ENCODE measurements around the gene CD99L2. TPM values are rescaled to one million over a fixed set of nuclear protein-coding genes. Genes with fewer than 3 reads are reported as not detected.

CD99L2 gene
- total RNA-seq, 1 experiment from 2014 or later: 29.5 TPM

DNA sequence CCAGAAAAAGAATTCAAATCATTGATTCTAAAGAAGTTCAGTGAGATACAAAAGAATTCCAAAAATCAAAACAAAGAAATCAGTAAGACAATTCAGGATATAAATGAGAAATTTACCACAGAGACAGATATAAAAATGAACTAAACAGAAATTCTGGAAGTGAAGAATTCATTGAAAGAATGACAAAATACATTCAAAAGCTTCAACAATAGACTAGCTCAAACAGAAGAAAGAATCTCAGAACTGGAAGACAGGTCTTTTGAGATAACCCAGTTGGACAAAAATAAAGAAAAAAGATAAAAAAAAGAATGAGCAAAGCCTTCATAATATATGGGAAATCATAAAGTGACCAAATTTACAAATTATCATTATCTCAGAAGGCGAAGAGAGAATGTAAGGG is 41.7 kb downstream of the CD99L2 start:
- intact Hi-C loops (cut with micrococcal nuclease; ENCODE audit: unreplicated experiment): no loop called here
- ChIA-PET CTCF (no interaction called here), POLR2A (ENCODE audit: low non-redundant PET) (no interaction called here)
- Histone ChIP-seq H3K9me3 (ENCODE audit: low read depth, low read length, poor library complexity, severe bottlenecking) (no peaks in the 10 kb centered on the region), H3K27ac (ENCODE audit: low read depth, low read length, poor library complexity, severe bottlenecking) (no peak overlapping the region), H3K27me3 (replicated peaks; ENCODE audit: insufficient read depth, low read depth, low read length, poor library complexity) (no peaks in the 10 kb centered on the region), H3K4me1 (ENCODE audit: insufficient read depth, low read length, poor library complexity, severe bottlenecking) (no peaks in the 10 kb centered on the region), H3K4me3 (ENCODE audit: low read depth, low read length, poor library complexity, severe bottlenecking) (no peak overlapping the region), H3K36me3 (ENCODE audit: insufficient read depth, low read length, poor library complexity, severe bottlenecking) (no peaks in the 10 kb centered on the region)
- BruUV-seq (replicated peaks): no TSS peak
- no peak for TF ChIP-seq EZH2 (IDR thresholded peaks at IDR 0.05; ENCODE audit: borderline replicate concordance, low read depth, low read length, poor library complexity, severe bottlenecking)
- TF ChIP-seq, protein P1, sequence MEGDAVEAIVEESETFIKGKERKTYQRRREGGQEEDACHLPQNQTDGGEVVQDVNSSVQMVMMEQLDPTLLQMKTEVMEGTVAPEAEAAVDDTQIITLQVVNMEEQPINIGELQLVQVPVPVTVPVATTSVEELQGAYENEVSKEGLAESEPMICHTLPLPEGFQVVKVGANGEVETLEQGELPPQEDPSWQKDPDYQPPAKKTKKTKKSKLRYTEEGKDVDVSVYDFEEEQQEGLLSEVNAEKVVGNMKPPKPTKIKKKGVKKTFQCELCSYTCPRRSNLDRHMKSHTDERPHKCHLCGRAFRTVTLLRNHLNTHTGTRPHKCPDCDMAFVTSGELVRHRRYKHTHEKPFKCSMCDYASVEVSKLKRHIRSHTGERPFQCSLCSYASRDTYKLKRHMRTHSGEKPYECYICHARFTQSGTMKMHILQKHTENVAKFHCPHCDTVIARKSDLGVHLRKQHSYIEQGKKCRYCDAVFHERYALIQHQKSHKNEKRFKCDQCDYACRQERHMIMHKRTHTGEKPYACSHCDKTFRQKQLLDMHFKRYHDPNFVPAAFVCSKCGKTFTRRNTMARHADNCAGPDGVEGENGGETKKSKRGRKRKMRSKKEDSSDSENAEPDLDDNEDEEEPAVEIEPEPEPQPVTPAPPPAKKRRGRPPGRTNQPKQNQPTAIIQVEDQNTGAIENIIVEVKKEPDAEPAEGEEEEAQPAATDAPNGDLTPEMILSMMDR (conservative IDR thresholded peaks at IDR 0.05; ENCODE audit: low read depth, low read length): no peak
- DNase-seq (ENCODE audit: low spot score): no peak

DNA sequence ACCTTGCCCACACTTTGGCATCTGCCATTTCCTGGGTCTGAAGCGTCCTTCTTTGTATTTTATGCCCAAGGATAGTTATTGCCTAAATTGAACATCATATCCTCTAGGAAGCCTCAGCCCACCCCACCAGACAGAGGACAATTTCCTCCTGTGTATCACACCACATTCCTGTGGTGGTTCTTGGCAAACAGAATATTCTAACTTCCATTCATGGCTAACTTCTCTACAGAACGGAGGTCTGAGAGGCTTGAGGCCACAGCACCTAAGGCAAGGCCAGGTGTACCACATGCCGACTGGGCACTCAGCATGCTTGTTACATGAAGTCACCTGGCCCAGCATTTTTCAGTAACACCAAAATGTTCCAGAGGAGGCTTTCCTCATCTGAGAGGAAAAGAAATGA is 42.4 kb downstream of the CD99L2 start:
- Histone ChIP-seq H3K36me3 (ENCODE audit: insufficient read depth, low read length, poor library complexity, severe bottlenecking) (no peaks in the 10 kb centered on the region), H3K4me3 (ENCODE audit: low read depth, low read length, poor library complexity, severe bottlenecking) (no peak overlapping the region), H3K4me1 (ENCODE audit: insufficient read depth, low read length, poor library complexity, severe bottlenecking) (no peaks in the 10 kb centered on the region), H3K27me3 (replicated peaks; ENCODE audit: insufficient read depth, low read depth, low read length, poor library complexity) (no peaks in the 10 kb centered on the region), H3K9me3 (ENCODE audit: low read depth, low read length, poor library complexity, severe bottlenecking) (no peaks in the 10 kb centered on the region), H3K27ac (ENCODE audit: low read depth, low read length, poor library complexity, severe bottlenecking) (no peak overlapping the region)
- ChIA-PET POLR2A (ENCODE audit: low non-redundant PET) (no interaction called here), CTCF (no interaction called here)
- DNase-seq (ENCODE audit: low spot score): no peak
- TF ChIP-seq, protein P1 (conservative IDR thresholded peaks at IDR 0.05; ENCODE audit: low read depth, low read length): no peak
- TF ChIP-seq EZH2 (IDR thresholded peaks at IDR 0.05; ENCODE audit: borderline replicate concordance, low read depth, low read length, poor library complexity, severe bottlenecking): no peak
- BruUV-seq (replicated peaks): no TSS peak
- intact Hi-C loops (cut with micrococcal nuclease; ENCODE audit: unreplicated experiment): no loop called here

DNA sequence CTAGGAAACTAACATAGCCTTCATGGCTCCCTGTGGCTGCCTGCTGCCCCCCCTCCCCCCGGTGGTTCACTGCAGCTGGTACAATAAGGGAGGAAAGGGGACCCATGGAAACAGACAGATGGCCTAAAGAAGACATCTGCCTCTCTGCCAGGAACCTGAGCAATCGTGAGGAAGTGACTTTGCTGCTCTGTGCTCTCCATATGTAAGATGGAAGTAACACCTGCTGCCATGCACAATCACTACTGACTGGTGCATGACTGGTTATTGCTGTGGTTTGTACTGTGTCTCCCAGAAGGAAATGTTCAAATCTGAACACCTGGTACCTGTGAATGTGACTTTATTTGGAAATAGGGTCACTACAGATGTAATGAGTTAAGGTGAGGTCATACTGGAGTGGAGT is 43.6 kb downstream of the CD99L2 start:
- CTCF ChIA-PET: no interaction called here
- no peak for DNase-seq (ENCODE audit: low spot score)
- Histone ChIP-seq H3K9me3 (ENCODE audit: low read depth, low read length, poor library complexity, severe bottlenecking) (no peaks in the 10 kb centered on the region), H3K36me3 (ENCODE audit: insufficient read depth, low read length, poor library complexity, severe bottlenecking) (no peaks in the 10 kb centered on the region), H3K4me3 (ENCODE audit: low read depth, low read length, poor library complexity, severe bottlenecking) (no peak overlapping the region), H3K27me3 (replicated peaks; ENCODE audit: insufficient read depth, low read depth, low read length, poor library complexity) (no peaks in the 10 kb centered on the region), H3K27ac (ENCODE audit: low read depth, low read length, poor library complexity, severe bottlenecking) (no peak overlapping the region), H3K4me1 (ENCODE audit: insufficient read depth, low read length, poor library complexity, severe bottlenecking) (no peaks in the 10 kb centered on the region)
- POLR2A ChIA-PET (ENCODE audit: low non-redundant PET): no interaction called here
- no peak for TF ChIP-seq EZH2 (IDR thresholded peaks at IDR 0.05; ENCODE audit: borderline replicate concordance, low read depth, low read length, poor library complexity, severe bottlenecking)
- TF ChIP-seq, protein P1 (conservative IDR thresholded peaks at IDR 0.05; ENCODE audit: low read depth, low read length): no peak
- intact Hi-C loops (cut with micrococcal nuclease; ENCODE audit: unreplicated experiment): no loop called here
- no TSS peak for BruUV-seq (replicated peaks)

All from A673 (cell line).